Naive B cell (primary cell): ENCODE results near the gene POU6F1. TPM values are rescaled to one million over a fixed set of nuclear protein-coding genes. Genes with fewer than 3 reads are reported as not detected.

Experiments used
- ATAC-seq, 2 donors: fragments of 150-1000 bp; cut with Tn5 transposase; 2 replicates each; pipeline ENCODE4 v1.10.0; 2021; ENCODE audit warnings: low read depth in 2 of 2, mild to moderate bottlenecking in 2 of 2, moderate library complexity in 2 of 2
- DNase-seq: peaks from one replicate; pipeline ENCODE4 v3.0.0; 2022
- H3K27ac Mint-ChIP-seq, 6 donors: one replicate each; pipeline ENCODE4 v1.8.0; 2020 to 2022; ENCODE audit warnings: mild to moderate bottlenecking in 6 of 6, mixed read lengths in 6 of 6, moderate library complexity in 5 of 6, inconsistent platforms in 2 of 6
- H3K27me3 Mint-ChIP-seq, 3 donors: one replicate each; pipeline ENCODE4 v1.8.0; 2021 to 2022; ENCODE audit warnings: mixed read lengths in 3 of 3, mild to moderate bottlenecking in 1 of 3
- H3K36me3 Mint-ChIP-seq, 2 donors: one replicate each; pipeline ENCODE4 v1.8.0; 2020 to 2022; ENCODE audit warnings: mixed read lengths in 2 of 2, inconsistent platforms in 1 of 2, mild to moderate bottlenecking in 1 of 2
- H3K4me1 Mint-ChIP-seq, 3 donors: one replicate each; pipeline ENCODE4 v1.8.0; 2020 to 2022; ENCODE audit warnings: mixed read lengths in 3 of 3, inconsistent platforms in 1 of 3, mild to moderate bottlenecking in 1 of 3, moderate library complexity in 1 of 3
- H3K4me3 Mint-ChIP-seq, 8 donors: one replicate each; pipeline ENCODE4 v1.8.0; 2020 to 2022; ENCODE audit warnings: mild to moderate bottlenecking in 8 of 8, mixed read lengths in 8 of 8, moderate library complexity in 8 of 8, inconsistent platforms in 2 of 8
- H3K9me3 Mint-ChIP-seq, 7 donors: one replicate each; pipeline ENCODE4 v1.8.0; 2020 to 2022; ENCODE audit warnings: mixed read lengths in 7 of 7, mild to moderate bottlenecking in 5 of 7, inconsistent platforms in 2 of 7, moderate library complexity in 1 of 7
- polyA plus RNA-seq, 6 donors: library from polyadenylated mRNA; unstranded; fragments of 300-500 nt; fragmentation: Illumina TruSeq; gene quantifications; one replicate each; pipeline ENCODE4 v1.2.3, GENCODE V29; 2021; ENCODE audit warnings: low read depth in 6 of 6

The POU6F1 gene
- polyA plus RNA-seq, 6 donors from 2014 or later = 1.1 to 3.4 (median 1.7) TPM; not detected in 1

GRCh38 chr12:51200156-51200555 lies 17.7 kb downstream of the POU6F1 start:
- H3K27ac Mint-ChIP-seq = peak overlapping the region in 1 of 6 donors; percentile 60

GRCh38 chr12:51199366-51199945 lies 18.4 kb downstream of the POU6F1 start:
- Mint-ChIP-seq H3K36me3 (peaks cover 0 to 6% of the 10 kb centered on the region in 2 donors), H3K9me3 (no peaks in the 10 kb centered on the region), H3K4me1 (no peaks in the 10 kb centered on the region), H3K27ac (peak overlapping the region in 2 of 6 donors; percentile 58 to 60), H3K27me3 (no peaks in the 10 kb centered on the region), H3K4me3 (no peak overlapping the region)
- DNase-seq (no peak), ATAC-seq (no peak)

More at GRCh38 chr12:51200156-51200555, 17.7 kb downstream of the POU6F1 start:
- no peaks in the 10 kb centered on the region for H3K9me3 Mint-ChIP-seq
- no peak overlapping the region for H3K4me3 Mint-ChIP-seq
- no peaks in the 10 kb centered on the region for H3K27me3 Mint-ChIP-seq
- no peak for ATAC-seq
- DNase-seq = no peak
- no peaks in the 10 kb centered on the region for H3K4me1 Mint-ChIP-seq
- peaks cover 0 to 6% of the 10 kb centered on the region in 2 donors for H3K36me3 Mint-ChIP-seq

GRCh38 chr12:51198568-51199365 lies 19.1 kb downstream of the POU6F1 start:
- no peak overlapping the region for H3K27ac Mint-ChIP-seq
- no peak for DNase-seq
- H3K36me3 Mint-ChIP-seq = peaks cover 0 to 5% of the 10 kb centered on the region in 2 donors
- H3K4me1 Mint-ChIP-seq = no peaks in the 10 kb centered on the region
- no peaks in the 10 kb centered on the region for H3K27me3 Mint-ChIP-seq
- no peaks in the 10 kb centered on the region for H3K9me3 Mint-ChIP-seq
- no peak overlapping the region for H3K4me3 Mint-ChIP-seq
- ATAC-seq = no peak

- ATAC-seq = no peak
- no peaks in the 10 kb centered on the region for H3K4me1 Mint-ChIP-seq
- DNase-seq = no peak
Measured at GRCh38 chr12:51197736-51198567, 19.9 kb downstream of the POU6F1 start.

GRCh38 chr12:51196547-51196946 lies 21.3 kb downstream of the POU6F1 start:
- Mint-ChIP-seq H3K27me3 (no peaks in the 10 kb centered on the region), H3K27ac (no peak overlapping the region), H3K9me3 (no peaks in the 10 kb centered on the region), H3K4me3 (no peak overlapping the region), H3K36me3 (peaks cover 6 to 10% of the 10 kb centered on the region in 2 donors), H3K4me1 (no peaks in the 10 kb centered on the region)
- DNase-seq (no peak), ATAC-seq (no peak)

More at GRCh38 chr12:51197736-51198567, 19.9 kb downstream of the POU6F1 start:
- no peaks in the 10 kb centered on the region for H3K27me3 Mint-ChIP-seq
- peak overlapping the region in 1 of 8 donors; percentile 35 for H3K4me3 Mint-ChIP-seq
- peak overlapping the region in 1 of 6 donors; percentile 20 for H3K27ac Mint-ChIP-seq
- no peaks in the 10 kb centered on the region for H3K9me3 Mint-ChIP-seq
- H3K36me3 Mint-ChIP-seq = no peaks in the 10 kb centered on the region

GRCh38 chr12:51195841-51196240 lies 22.0 kb downstream of the POU6F1 start:
- no peaks in the 10 kb centered on the region for H3K4me1 Mint-ChIP-seq
- H3K4me3 Mint-ChIP-seq = no peak overlapping the region
- no peak for DNase-seq
- H3K9me3 Mint-ChIP-seq = no peaks in the 10 kb centered on the region
- H3K27me3 Mint-ChIP-seq = no peaks in the 10 kb centered on the region
- peaks cover 6 to 10% of the 10 kb centered on the region in 2 donors for H3K36me3 Mint-ChIP-seq
- no peak overlapping the region for H3K27ac Mint-ChIP-seq
- ATAC-seq = no peak

- ATAC-seq (no peak), DNase-seq (no peak)
- Mint-ChIP-seq H3K27ac (no peak overlapping the region), H3K36me3 (peaks cover 6 to 10% of the 10 kb centered on the region in 2 donors), H3K4me3 (no peak overlapping the region), H3K9me3 (no peaks in the 10 kb centered on the region), H3K4me1 (peaks cover 6 to 19% (median 12%) of the 10 kb centered on the region in 3 donors), H3K27me3 (no peaks in the 10 kb centered on the region)
Measured at GRCh38 chr12:51192284-51192671, 25.6 kb downstream of the POU6F1 start.

GRCh38 chr12:51191516-51192283 lies 26.2 kb downstream of the POU6F1 start:
- ATAC-seq (no peak), DNase-seq (no peak)
- Mint-ChIP-seq H3K27ac (peak overlapping the region in 2 of 6 donors; percentile 52 to 69), H3K27me3 (no peaks in the 10 kb centered on the region), H3K4me3 (no peak overlapping the region), H3K9me3 (no peaks in the 10 kb centered on the region), H3K36me3 (peaks cover 6 to 10% of the 10 kb centered on the region in 2 donors), H3K4me1 (peaks cover 8 to 25% (median 16%) of the 10 kb centered on the region in 3 donors)

- no peak for ATAC-seq
- Mint-ChIP-seq H3K4me3 (no peak overlapping the region), H3K36me3 (peaks cover 6 to 10% of the 10 kb centered on the region in 2 donors), H3K9me3 (no peaks in the 10 kb centered on the region), H3K27ac (peak overlapping the region in 2 of 6 donors; percentile 24 to 33), H3K27me3 (no peaks in the 10 kb centered on the region), H3K4me1 (peaks cover 8 to 29% (median 16%) of the 10 kb centered on the region in 3 donors)
- no peak for DNase-seq
Measured at GRCh38 chr12:51190820-51191219, 27.0 kb downstream of the POU6F1 start.

- H3K9me3 Mint-ChIP-seq = no peaks in the 10 kb centered on the region
- H3K4me3 Mint-ChIP-seq = no peak overlapping the region
- DNase-seq (no peak), ATAC-seq (no peak)
- H3K4me1 Mint-ChIP-seq = peaks cover 8 to 29% (median 16%) of the 10 kb centered on the region in 3 donors
- no peaks in the 10 kb centered on the region for H3K27me3 Mint-ChIP-seq
- peaks cover 6 to 10% of the 10 kb centered on the region in 2 donors for H3K36me3 Mint-ChIP-seq
- H3K27ac Mint-ChIP-seq = peak overlapping the region in 2 of 6 donors; percentile 56 to 68
Measured at GRCh38 chr12:51189790-51190355, 28.0 kb downstream of the POU6F1 start.

- DNase-seq (no peak), ATAC-seq (peak; percentile 32 to 72)
- H3K9me3 Mint-ChIP-seq = no peaks in the 10 kb centered on the region
- peaks cover 8 to 29% (median 16%) of the 10 kb centered on the region in 3 donors for H3K4me1 Mint-ChIP-seq
- peaks cover 6 to 10% of the 10 kb centered on the region in 2 donors for H3K36me3 Mint-ChIP-seq
- H3K27me3 Mint-ChIP-seq = no peaks in the 10 kb centered on the region
- H3K4me3 Mint-ChIP-seq = peak overlapping the region in 5 of 8 donors; percentile 25 to 69 (median 47)
- peak overlapping the region in 2 of 6 donors; percentile 26 to 33 for H3K27ac Mint-ChIP-seq
Measured at GRCh38 chr12:51188359-51189051, 29.4 kb downstream of the POU6F1 start.

GRCh38 chr12:51187370-51187987 lies 30.4 kb downstream of the POU6F1 start:
- peak overlapping the region in 1 of 6 donors; percentile 64 for H3K27ac Mint-ChIP-seq

More at GRCh38 chr12:51187370-51187987, 30.4 kb downstream of the POU6F1 start:
- no peak for DNase-seq
- peak overlapping the region in 1 of 8 donors; percentile 59 for H3K4me3 Mint-ChIP-seq
- peaks cover 8 to 29% (median 16%) of the 10 kb centered on the region in 3 donors for H3K4me1 Mint-ChIP-seq
- ATAC-seq = no peak
- no peaks in the 10 kb centered on the region for H3K9me3 Mint-ChIP-seq
- peaks cover 6 to 9% of the 10 kb centered on the region in 2 donors for H3K36me3 Mint-ChIP-seq
- no peaks in the 10 kb centered on the region for H3K27me3 Mint-ChIP-seq
